Left kidney (tissue), 2 donors: Measurements from ENCODE around the gene KRTAP2-1. TPM values are rescaled to one million over a fixed set of nuclear protein-coding genes. Genes with fewer than 3 reads are reported as not detected.
"Not testable (repeated sequence)": the region's sequence is repeated elsewhere in the genome, so short reads cannot be mapped to it uniquely, and the experiment has no call there.

Experiments used
- DNase-seq: peaks from one replicate; pipeline ENCODE4 v3.0.0-alpha.2; 2013
- polyA plus RNA-seq: library from polyadenylated mRNA; unstranded; fragments of 120-200 nt; gene quantifications from one replicate; pipeline ENCODE4 v1.2.1, GENCODE V29; 2013; ENCODE audit not compliant: insufficient read length

Gene KRTAP2-1
- polyA plus RNA-seq, 1 donor: not detected

- DNase-seq: no peak
These were observed 10.4 kb upstream of the KRTAP2-1 start for GRCh38 chr17:41057547-41057946.

- DNase-seq: not testable (repeated sequence)
These were observed 8.0 kb upstream of the KRTAP2-1 start, which contains the start of gene KRTAP2-2 for GRCh38 chr17:41055130-41055529. KRTAP2-2 (minus strand) TSS chr17:41055230; CDS start chr17:41055211, 19 bp downstream.

- not testable (repeated sequence) for DNase-seq
These were observed 7.4 kb upstream of the KRTAP2-1 start for GRCh38 chr17:41054556-41054955.

GRCh38 chr17:41054025-41054424, 6.9 kb upstream of the KRTAP2-1 start:
- DNase-seq: peak; percentile 27

DNA sequence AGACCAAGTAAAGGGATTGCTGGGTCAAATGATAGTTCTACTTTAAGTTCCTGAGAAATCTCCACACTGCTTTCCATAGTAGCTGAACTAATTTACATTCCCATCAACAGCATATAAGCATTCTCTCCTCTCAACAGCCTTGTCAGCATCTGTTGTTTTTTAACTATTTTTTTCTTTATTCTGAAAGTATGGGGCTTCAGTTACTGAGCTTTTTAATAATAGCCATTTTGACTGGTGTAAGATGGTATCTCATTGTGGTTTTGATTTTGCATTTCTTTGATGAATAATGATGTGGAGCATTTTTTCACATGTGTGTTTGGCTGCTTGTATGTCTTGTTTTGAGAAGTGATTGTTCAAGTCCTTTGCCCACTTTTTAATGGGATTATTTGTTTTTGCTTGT, 5.5 kb upstream of the KRTAP2-1 start:
- DNase-seq: no peak

DNA sequence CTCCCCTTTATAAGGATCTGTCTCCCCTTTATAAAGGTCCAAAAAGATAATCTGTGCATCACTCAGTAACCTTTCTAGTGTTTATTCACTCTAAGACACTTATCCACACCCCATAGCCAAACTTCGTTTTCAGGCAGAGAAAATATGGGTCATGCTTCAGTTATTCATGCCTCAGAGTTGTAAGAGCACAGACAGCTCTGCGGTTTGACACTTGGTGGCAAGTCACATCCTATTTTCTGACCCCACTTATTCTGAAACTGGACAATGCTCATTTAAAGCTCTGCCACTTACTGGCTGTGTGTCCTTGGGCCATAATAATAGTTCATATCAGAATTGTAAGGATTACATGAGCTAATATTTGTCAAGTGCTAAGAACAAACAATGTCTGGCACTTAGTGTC, 2.0 kb upstream of the KRTAP2-1 start:
- no peak for DNase-seq

- no peak for DNase-seq
These were observed 1.3 kb upstream of the KRTAP2-1 start for GRCh38 chr17:41048441-41048840.

DNA sequence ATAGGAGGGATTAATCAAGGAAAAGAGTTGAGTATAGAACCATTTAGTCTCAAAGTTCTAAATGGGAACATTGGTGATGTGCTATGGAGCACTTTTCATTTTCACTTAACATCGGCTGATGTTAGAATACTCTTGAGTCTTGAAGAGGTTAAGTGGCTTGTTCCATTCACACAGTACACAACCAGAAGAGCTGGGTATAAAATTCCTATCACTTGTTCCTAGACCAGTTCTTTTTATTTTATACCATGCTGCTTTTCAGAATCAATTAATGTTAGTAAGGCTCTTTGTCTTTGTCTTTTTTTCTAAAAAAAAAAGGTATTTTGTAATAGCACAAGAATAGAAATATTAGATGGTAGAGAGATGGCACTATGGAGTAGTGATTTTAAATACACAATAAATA, 4.2 kb downstream of the KRTAP2-1 start:
- no peak for DNase-seq

GRCh38 chr17:41040783-41041571, 6.1 kb downstream of the KRTAP2-1 start, which contains the start of gene KRTAP1-1:
KRTAP1-1 (minus strand) TSS chr17:41041450; CDS start chr17:41041397, 53 bp downstream.
- DNase-seq: not testable (repeated sequence)

GRCh38 chr17:41037853-41038350, 9.2 kb downstream of the KRTAP2-1 start:
- no peak for DNase-seq

DNA sequence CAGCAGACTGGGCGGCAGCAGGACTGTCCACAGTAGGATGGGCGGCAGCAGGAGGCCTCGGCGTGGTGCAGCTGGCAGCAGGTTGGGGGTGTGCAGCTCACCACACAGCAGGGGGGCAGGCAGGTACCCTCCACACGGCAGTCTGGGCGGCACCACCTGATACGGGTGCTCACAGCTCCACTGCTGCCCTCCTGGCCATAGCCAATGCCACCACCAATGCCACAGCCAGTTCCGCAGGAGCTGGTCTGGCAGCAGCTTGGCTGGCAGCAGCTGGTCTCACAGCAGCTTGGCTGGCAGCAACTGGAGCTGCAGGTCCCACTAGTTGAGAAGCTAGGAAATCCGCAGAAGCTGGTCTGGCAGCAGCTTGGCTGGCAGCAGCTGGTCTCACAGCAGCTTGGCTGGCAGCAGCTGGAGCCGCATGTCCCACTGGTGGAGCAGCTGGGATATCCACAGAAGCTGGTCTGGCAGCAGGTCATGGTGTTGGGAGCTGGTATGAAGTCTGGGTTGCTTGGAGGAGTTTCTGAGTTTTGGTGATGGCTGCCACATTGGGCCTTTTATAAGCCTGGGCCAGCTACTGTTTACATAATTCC, 12.7 kb downstream of the KRTAP2-1 start, which contains the start of gene KRTAP1-3:
Gene KRTAP1-3 (minus strand): TSS at position 529 of the 590 bp plus-strand sequence. CDS start 53 bp downstream, at position 476.
- DNase-seq: not testable (repeated sequence)

GRCh38 chr17:41029633-41030245, 17.4 kb downstream of the KRTAP2-1 start, which contains the start of gene KRTAP1-4:
KRTAP1-4 (minus strand) TSS chr17:41030195; CDS start chr17:41030078, 117 bp downstream.
- no peak for DNase-seq

GRCh38 chr17:41026715-41027471, 20.2 kb downstream of the KRTAP2-1 start, which contains the start of gene KRTAP1-5:
KRTAP1-5 (minus strand) TSS chr17:41027208; CDS start chr17:41027155, 53 bp downstream.
- no peak for DNase-seq

- DNase-seq: no peak
These were observed 22.4 kb downstream of the KRTAP2-1 start for GRCh38 chr17:41024697-41025096.

DNA sequence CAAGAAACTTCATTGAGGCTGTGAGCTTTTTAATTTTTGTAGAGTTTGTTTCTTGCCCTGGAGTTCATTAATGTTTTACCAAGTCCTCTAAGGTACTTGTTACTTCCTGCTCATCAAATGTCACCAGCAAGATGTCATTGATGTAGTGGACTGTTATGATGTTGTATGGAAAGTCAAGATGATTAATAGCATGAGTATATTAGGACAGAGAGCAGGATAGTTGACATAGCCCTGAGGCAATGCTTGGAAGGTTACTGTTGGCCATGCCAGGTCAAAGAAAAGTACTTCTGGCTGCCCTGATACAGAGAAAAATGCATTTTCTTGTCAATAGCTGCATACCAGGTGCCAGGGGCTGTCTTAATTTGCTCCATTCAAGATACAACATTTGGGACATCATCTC, 26.8 kb downstream of the KRTAP2-1 start:
- no peak for DNase-seq

- no peak for DNase-seq
These were observed 27.7 kb downstream of the KRTAP2-1 start for GRCh38 chr17:41019415-41019814.

- no peak for DNase-seq
These were observed 28.6 kb downstream of the KRTAP2-1 start for GRCh38 chr17:41018541-41018940.

- no peak for DNase-seq
These were observed 30.4 kb downstream of the KRTAP2-1 start for GRCh38 chr17:41016578-41017215.

DNA sequence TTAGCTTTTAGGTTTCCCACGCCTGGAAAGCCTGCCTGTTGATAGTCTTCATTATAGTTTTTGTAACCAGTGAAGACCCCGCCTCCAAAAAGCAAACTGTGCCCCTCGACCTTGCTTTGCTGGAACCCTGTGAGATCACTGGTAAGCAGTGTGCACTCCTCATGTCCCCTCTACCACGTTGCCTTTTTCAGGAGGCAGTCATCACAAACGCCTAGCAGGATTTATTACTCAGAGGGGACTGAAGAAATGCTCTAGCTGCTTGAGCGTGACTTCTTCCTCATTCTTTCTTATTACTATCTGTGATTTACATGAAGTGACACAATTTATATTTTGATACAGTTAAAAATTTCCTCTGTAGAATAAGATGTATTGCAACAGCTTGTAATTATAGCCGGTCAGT, 31.7 kb downstream of the KRTAP2-1 start:
- DNase-seq: no peak

- no peak for DNase-seq
These were observed 33.5 kb downstream of the KRTAP2-1 start for GRCh38 chr17:41013606-41014005.

DNA sequence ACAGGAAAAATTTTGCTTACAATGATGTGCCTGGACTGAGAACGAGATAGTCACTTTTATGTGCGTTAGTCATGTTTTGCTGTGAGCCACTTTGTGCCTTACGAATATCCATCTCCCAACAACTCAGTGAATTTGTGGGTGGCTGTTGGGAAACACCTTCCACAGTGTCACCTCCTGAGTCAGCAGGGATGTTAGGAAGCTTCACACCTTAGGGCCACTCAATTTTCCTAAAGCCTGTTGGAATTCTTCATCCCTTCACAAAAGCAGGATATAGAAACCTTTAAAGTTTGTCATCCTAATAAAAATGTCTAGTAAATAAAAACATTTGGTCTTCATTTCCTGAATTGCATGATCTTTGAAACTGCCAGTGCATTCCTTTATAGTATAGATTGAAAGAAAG, 33.9 kb downstream of the KRTAP2-1 start:
- no peak for DNase-seq
